HepG2 (cell line): ENCODE data around the gene TMEM14C. TPM values are rescaled to one million over a fixed set of nuclear protein-coding genes. Genes with fewer than 3 reads are reported as not detected.

Experiments
- AGO1 ChIP-seq: fragments of 200-400 bp; formaldehyde crosslinking; IDR thresholded peaks from 2 replicates; pipeline ENCODE4 v1.6.1; 2017; ENCODE audit warnings: mild to moderate bottlenecking, low read depth, low read length, moderate library complexity; ENCODE audit not compliant: poor library complexity, severe bottlenecking
- ARID4A ChIP-seq: sonication (generic); formaldehyde crosslinking; IDR thresholded peaks from 2 replicates; pipeline ENCODE4 v1.5.0; 2020; ENCODE audit warnings: mild to moderate bottlenecking, missing genetic modification reagents, borderline replicate concordance
- ESRRA ChIP-seq: sonication (generic); formaldehyde crosslinking; IDR thresholded peaks from 2 replicates; pipeline ENCODE4 v1.5.1; 2020; ENCODE audit warnings: mild to moderate bottlenecking, low read depth, missing genetic modification reagents
- HNF1B ChIP-seq: sonication (generic); formaldehyde crosslinking; IDR thresholded peaks from 2 replicates; pipeline ENCODE4 v1.5.1; 2020; ENCODE audit warnings: mild to moderate bottlenecking, moderate library complexity, missing genetic modification reagents
- JARID2 ChIP-seq: sonication (generic); formaldehyde crosslinking; IDR thresholded peaks from 2 replicates; pipeline ENCODE4 v1.8.1; 2023; ENCODE audit warnings: missing genetic modification reagents, inconsistent platforms; ENCODE audit not compliant: insufficient replicate concordance
- MIXL1 ChIP-seq: IDR thresholded peaks from 2 replicates; pipeline ENCODE4 v1.6.1; 2016
- NR2F1 ChIP-seq, 2 experiments: fragments of 450-650 bp in 1 of 2; formaldehyde crosslinking in 1 of 2; IDR thresholded peaks; 2 replicates each; pipeline versions ENCODE4 v1.5.0 to v1.6.1; 2016 to 2020; ENCODE audit warnings: mild to moderate bottlenecking in 1 of 2, missing compliant biosample characterization in 1 of 2, missing genetic modification reagents in 1 of 2, moderate library complexity in 1 of 2
- PHF20 ChIP-seq: sonication (generic); formaldehyde crosslinking; IDR thresholded peaks from 2 replicates; pipeline ENCODE4 v1.5.0; 2020; ENCODE audit warnings: mild to moderate bottlenecking, missing genetic modification reagents
- RFXAP ChIP-seq: sonication (generic); formaldehyde crosslinking; IDR thresholded peaks from 2 replicates; pipeline ENCODE4 v1.4.0; 2020; ENCODE audit warnings: missing genetic modification reagents, borderline replicate concordance
- ZNF251 ChIP-seq: sonication (generic); formaldehyde crosslinking; IDR thresholded peaks from 2 replicates; pipeline ENCODE4 v1.9.0; 2021; ENCODE audit warnings: mild to moderate bottlenecking, missing genetic modification reagents
- ZNF280B ChIP-seq: sonication (generic); formaldehyde crosslinking; IDR thresholded peaks from 2 replicates; pipeline ENCODE4 v1.5.0; 2020; ENCODE audit warnings: missing genetic modification reagents, mild to moderate bottlenecking, borderline replicate concordance
- ZNF572 ChIP-seq: sonication (generic); formaldehyde crosslinking; IDR thresholded peaks from 2 replicates; pipeline ENCODE4 v1.5.1; 2020; ENCODE audit warnings: mild to moderate bottlenecking, missing genetic modification reagents
- ZNF646 ChIP-seq: sonication (generic); formaldehyde crosslinking; IDR thresholded peaks from 2 replicates; pipeline ENCODE4 v1.9.0; 2021; ENCODE audit warnings: mild to moderate bottlenecking, missing genetic modification reagents
- polyA plus RNA-seq, 8 experiments: library from polyadenylated mRNA; depleted of rRNA in 3 of 8; stranded (reverse) in 7 of 8; unstranded in 1 of 8; fragments of >200 nt; fragmentation: Illumina TruSeq in 4 of 8; extraction: Trizol in 4 of 8; gene quantifications; 2 replicates each; pipeline versions ENCODE4 v1.2.1 to v1.2.3, GENCODE V29; 2011 to 2016; ENCODE audit warnings: low read depth in 4 of 8, missing spikeins in 1 of 8, mixed read lengths in 1 of 8; ENCODE audit not compliant: insufficient read depth in 1 of 8
- total RNA-seq, 5 experiments: library from RNA; depleted of rRNA; stranded (reverse); fragments of >200 nt; fragmentation: Illumina TruSeq; extraction: Trizol; gene quantifications; 2 replicates each; pipeline ENCODE4 v1.2.3, GENCODE V29; 2016; ENCODE audit warnings: low read depth in 1 of 5

Gene TMEM14C
- total and polyA plus RNA-seq, 2 of the 13 experiments (the other 11 are each of a cell fraction or from before 2014, with no cell fraction given), result 184 TPM

GRCh38 chr6:10694302-10695085, 28.4 kb upstream of the TMEM14C start, which contains the start of the genes C6orf52 and PAK1IP1 (continued):
- TF ChIP-seq ZNF251 (no peak), ZNF646 (CRISPR knock-in tag) (no peak), RFXAP (CRISPR knock-in tag) (peak; percentile 91), ARID4A (CRISPR knock-in tag) (peak; percentile 98), ZNF280B (CRISPR knock-in tag) (0 out of 2 replicates have a peak, but pooled peaks have one; percentile 38), AGO1 (peak; percentile 27), HNF1B (CRISPR knock-in tag) (peak; percentile 86; the same call in 1 of the 2 replicates), PHF20 (peak; percentile 98), NR2F1 (CRISPR knock-in tag; IDR thresholded peaks at IDR 0.05) (0 out of 4 replicates have a peak, but pooled peaks of 1 of the 2 experiments have one; percentile 21), JARID2 (peak; percentile 88), ZNF572 (CRISPR knock-in tag) (no peak; the same call in 1 of the 2 replicates), ESRRA (CRISPR knock-in tag) (0 out of 2 replicates have a peak, but pooled peaks have one; percentile 23), MIXL1 (0 out of 2 replicates have a peak, but pooled peaks have one; percentile 68)
